Cardiac fibroblast (primary cell): ENCODE data around the gene EHD3.

ENCODE experiments used
- DNase-seq, 2 donors: peaks; one replicate each; pipeline versions ENCODE4 v3.0.0 to v3.0.0-alpha.2; 2010; ENCODE audit warnings: low read depth in 2 of 2
- H3K4me3 ChIP-seq, 2 donors: replicated peaks in 1 of 2; 1 replicate in 1 of 2; 2 replicates in 1 of 2; pipeline ENCODE4 v1.5.1; 2011; ENCODE audit warnings: low read depth in 2 of 2, low read length in 2 of 2, mild to moderate bottlenecking in 2 of 2, moderate library complexity in 1 of 2
- TF ChIP-seq, protein P1 (sequence below): IDR thresholded peaks from one replicate; pipeline ENCODE4 v1.5.1; 2011; ENCODE audit warnings: low read depth, mild to moderate bottlenecking, low read length, inconsistent platforms

Gene EHD3

GRCh38 chr2:31200972-31201371, 33.0 kb upstream of the EHD3 start:
- TF ChIP-seq, protein P1, sequence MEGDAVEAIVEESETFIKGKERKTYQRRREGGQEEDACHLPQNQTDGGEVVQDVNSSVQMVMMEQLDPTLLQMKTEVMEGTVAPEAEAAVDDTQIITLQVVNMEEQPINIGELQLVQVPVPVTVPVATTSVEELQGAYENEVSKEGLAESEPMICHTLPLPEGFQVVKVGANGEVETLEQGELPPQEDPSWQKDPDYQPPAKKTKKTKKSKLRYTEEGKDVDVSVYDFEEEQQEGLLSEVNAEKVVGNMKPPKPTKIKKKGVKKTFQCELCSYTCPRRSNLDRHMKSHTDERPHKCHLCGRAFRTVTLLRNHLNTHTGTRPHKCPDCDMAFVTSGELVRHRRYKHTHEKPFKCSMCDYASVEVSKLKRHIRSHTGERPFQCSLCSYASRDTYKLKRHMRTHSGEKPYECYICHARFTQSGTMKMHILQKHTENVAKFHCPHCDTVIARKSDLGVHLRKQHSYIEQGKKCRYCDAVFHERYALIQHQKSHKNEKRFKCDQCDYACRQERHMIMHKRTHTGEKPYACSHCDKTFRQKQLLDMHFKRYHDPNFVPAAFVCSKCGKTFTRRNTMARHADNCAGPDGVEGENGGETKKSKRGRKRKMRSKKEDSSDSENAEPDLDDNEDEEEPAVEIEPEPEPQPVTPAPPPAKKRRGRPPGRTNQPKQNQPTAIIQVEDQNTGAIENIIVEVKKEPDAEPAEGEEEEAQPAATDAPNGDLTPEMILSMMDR, result no peak
- DNase-seq, result no peak
- no peak overlapping the region for H3K4me3 ChIP-seq

DNA sequence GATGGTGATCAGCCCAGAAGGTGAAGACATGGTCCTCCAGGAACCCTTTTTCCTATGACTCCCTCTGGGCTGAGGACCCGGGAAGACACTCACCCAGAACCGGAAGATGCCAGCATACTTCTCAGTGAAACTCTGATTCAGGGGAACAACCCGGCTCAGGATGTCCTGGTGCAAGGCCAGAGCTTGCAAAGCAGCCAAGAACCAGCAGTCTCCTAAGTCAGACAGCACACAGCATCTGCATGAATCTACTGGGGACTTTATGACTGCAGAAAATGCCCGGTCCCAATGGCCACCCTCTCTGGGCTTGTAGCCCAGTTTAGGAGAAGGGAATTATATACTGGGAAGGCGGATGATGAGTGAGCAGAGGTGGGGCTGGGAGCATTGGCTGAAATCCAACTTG, 31.9 kb upstream of the EHD3 start:
- TF ChIP-seq, protein P1, result no peak
- no peak overlapping the region for H3K4me3 ChIP-seq
- DNase-seq, result no peak

DNA sequence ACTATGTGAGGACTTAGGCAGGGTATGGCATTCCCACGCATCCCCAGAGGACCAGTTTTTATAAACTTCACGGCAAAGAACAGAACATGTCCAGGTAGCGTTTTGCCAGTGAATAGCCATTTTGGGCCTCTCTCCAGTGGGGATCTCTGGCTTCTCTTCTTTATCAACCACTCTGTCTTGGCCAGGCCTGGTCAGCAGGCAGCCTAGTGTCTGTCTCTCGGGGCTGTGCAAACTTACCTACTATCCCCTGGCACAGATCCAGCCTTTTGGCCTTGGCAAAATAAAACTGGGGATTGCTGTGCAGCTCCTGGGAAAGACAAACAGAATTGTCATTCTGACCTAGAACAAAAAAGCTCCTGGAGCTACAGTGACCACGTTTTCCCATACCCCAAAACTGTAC, 31.1 kb upstream of the EHD3 start:
- TF ChIP-seq, protein P1, result no peak
- no peak overlapping the region for H3K4me3 ChIP-seq
- DNase-seq, result no peak

- DNase-seq, result no peak
- TF ChIP-seq, protein P1, result no peak
- no peak overlapping the region for H3K4me3 ChIP-seq
Observed at GRCh38 chr2:31203916-31204315, 30.0 kb upstream of the EHD3 start.

- TF ChIP-seq, protein P1, result no peak
- no peak overlapping the region for H3K4me3 ChIP-seq
- DNase-seq, result no peak
Observed at GRCh38 chr2:31204783-31205182, 29.2 kb upstream of the EHD3 start.

GRCh38 chr2:31205186-31205585, 28.8 kb upstream of the EHD3 start:
- DNase-seq, result no peak
- TF ChIP-seq, protein P1, result no peak
- no peak overlapping the region for H3K4me3 ChIP-seq

DNA sequence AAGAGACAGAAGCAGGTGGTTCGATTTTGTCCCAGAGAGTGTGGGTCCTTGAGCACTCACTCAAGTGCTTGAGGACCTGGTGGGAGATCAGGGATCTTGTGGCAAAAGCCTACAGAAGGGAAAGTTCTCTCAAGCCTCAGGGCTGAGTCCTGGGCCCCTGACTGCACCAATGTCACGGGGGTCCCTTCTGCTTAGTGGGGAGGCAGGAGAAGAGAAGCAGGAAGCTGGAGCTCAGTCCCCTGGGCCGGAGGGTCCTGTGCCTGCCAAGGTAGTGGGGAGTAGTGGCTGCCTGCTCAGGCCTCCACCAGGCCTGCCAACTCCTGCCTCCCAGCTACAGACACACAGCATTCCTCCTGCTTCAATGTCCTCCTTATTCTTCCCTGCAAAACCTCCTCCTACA, 28.3 kb upstream of the EHD3 start:
- DNase-seq, result no peak
- TF ChIP-seq, protein P1, result no peak
- no peak overlapping the region for H3K4me3 ChIP-seq
